Colonic mucosa (tissue), 4 donors: ENCODE measurements around the gene SYK. TPM values are rescaled to one million over a fixed set of nuclear protein-coding genes. Genes with fewer than 3 reads are reported as not detected.
A peak's percentile ranks its signal among the peaks of the same experiment; 100 is the strongest.

Experiments used
- DNase-seq: peaks from one replicate; pipeline ENCODE4 v3.0.0-alpha.2; 2020
- H3K27ac ChIP-seq: fragments of 200-600 bp; one replicate; pipeline ENCODE4 v1.8.0; 2021
- H3K27me3 ChIP-seq: fragments of 200-600 bp; one replicate; pipeline ENCODE4 v1.8.0; 2021
- H3K36me3 ChIP-seq: fragments of 200-600 bp; one replicate; pipeline ENCODE4 v1.8.0; 2021
- H3K4me1 ChIP-seq: fragments of 200-600 bp; one replicate; pipeline ENCODE4 v1.8.0; 2021; ENCODE audit warnings: mild to moderate bottlenecking
- H3K4me3 ChIP-seq: fragments of 200-600 bp; one replicate; pipeline ENCODE4 v1.8.0; 2021
- H3K9ac ChIP-seq, 2 donors: one replicate each; pipeline ENCODE4 v1.7.0; 2013; ENCODE audit warnings: control low read depth in 2 of 2, low read depth in 2 of 2, low read length in 2 of 2
- H3K9me3 ChIP-seq: fragments of 200-600 bp; one replicate; pipeline ENCODE4 v1.8.0; 2021
- intact Hi-C: fragments of 100-400 bp; cut with DNase I; formaldehyde crosslinking; loops from one replicate; pipeline ENCODE4 v1.14.1; 2022
- total RNA-seq, 2 donors: library from RNA; stranded (reverse); fragmentation: NEBNext Ultra II Directional in 1 of 2; extraction: Animal tissue kit (Norgen Biotek cat#: 25700) in 1 of 2; gene quantifications; one replicate each; pipeline ENCODE4 v1.2.1, GENCODE V29; 2021
- TF ChIP-seq, protein P1 (sequence below): fragments of 200-600 bp; IDR thresholded peaks from one replicate; pipeline ENCODE4 v1.8.0; 2022; ENCODE audit warnings: antibody characterized with exemption, mild to moderate bottlenecking
- donor health status: healthy.
- donor health status: DM: no; HTN: no; CAD: no.
- donor health status: DM: no; HTN: no; CAD: no.

SYK gene
- total RNA-seq, 2 donors from 2014 or later = 58.1 to 92.6 TPM

- Histone ChIP-seq H3K27me3 (no peaks in the 10 kb centered on the region), H3K4me1 (no peaks in the 10 kb centered on the region), H3K36me3 (no peaks in the 10 kb centered on the region), H3K4me3 (no peak overlapping the region), H3K9ac (no peak overlapping the region), H3K9me3 (no peaks in the 10 kb centered on the region), H3K27ac (no peak overlapping the region)
- intact Hi-C loops = loop anchor here (5.0 to 10.0 kb wide), 3 partner anchors 643 to 1276 kb away; no protein-coding TSS in a partner anchor
- DNase-seq = peak; percentile 41
- TF ChIP-seq, protein P1, sequence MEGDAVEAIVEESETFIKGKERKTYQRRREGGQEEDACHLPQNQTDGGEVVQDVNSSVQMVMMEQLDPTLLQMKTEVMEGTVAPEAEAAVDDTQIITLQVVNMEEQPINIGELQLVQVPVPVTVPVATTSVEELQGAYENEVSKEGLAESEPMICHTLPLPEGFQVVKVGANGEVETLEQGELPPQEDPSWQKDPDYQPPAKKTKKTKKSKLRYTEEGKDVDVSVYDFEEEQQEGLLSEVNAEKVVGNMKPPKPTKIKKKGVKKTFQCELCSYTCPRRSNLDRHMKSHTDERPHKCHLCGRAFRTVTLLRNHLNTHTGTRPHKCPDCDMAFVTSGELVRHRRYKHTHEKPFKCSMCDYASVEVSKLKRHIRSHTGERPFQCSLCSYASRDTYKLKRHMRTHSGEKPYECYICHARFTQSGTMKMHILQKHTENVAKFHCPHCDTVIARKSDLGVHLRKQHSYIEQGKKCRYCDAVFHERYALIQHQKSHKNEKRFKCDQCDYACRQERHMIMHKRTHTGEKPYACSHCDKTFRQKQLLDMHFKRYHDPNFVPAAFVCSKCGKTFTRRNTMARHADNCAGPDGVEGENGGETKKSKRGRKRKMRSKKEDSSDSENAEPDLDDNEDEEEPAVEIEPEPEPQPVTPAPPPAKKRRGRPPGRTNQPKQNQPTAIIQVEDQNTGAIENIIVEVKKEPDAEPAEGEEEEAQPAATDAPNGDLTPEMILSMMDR = peak; percentile 83
Measured at GRCh38 chr9:90870621-90871326, 69.2 kb downstream of the SYK start.

DNA sequence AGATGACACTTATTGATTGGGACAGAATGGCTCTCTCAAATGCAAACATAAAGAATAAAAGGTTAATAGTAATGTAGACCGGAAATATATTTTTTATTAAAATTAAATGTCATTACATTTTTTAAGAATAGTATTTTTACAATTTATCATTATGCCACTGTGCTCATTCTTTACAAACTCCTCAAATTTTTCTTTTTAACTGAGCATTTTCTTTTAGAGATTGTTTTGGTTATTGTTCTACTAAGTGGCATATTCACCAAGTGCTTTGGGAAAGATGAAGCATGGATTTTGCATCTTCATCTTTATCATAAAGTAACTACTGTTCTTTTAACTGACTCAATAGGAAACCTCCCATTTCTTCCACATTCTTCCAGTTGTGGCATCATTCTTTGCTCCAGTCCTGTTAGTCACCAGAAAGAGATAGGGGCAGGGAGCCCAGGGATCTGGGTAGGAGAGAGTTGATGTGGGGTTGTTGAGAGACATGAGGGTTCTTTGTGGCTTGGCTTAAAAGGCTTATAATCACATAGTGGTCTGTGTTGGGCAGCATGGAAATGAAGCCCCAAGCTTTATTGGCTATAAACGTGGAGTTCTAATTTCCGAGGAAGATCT is 69.8 kb downstream of the SYK start:
- no peak overlapping the region for H3K9ac ChIP-seq
- no peaks in the 10 kb centered on the region for H3K4me1 ChIP-seq
- intact Hi-C loops = loop anchor here (5.0 to 10.0 kb wide), 3 partner anchors 644 to 1277 kb away; no protein-coding TSS in a partner anchor
- H3K27me3 ChIP-seq = no peaks in the 10 kb centered on the region
- no peak overlapping the region for H3K4me3 ChIP-seq
- H3K27ac ChIP-seq = no peak overlapping the region
- no peak for DNase-seq
- H3K9me3 ChIP-seq = no peaks in the 10 kb centered on the region
- TF ChIP-seq, protein P1 = peak; percentile 14
- no peaks in the 10 kb centered on the region for H3K36me3 ChIP-seq

- Histone ChIP-seq H3K9ac (no peak overlapping the region), H3K4me3 (no peak overlapping the region), H3K27me3 (no peaks in the 10 kb centered on the region), H3K9me3 (no peaks in the 10 kb centered on the region), H3K4me1 (no peaks in the 10 kb centered on the region), H3K27ac (no peak overlapping the region), H3K36me3 (no peaks in the 10 kb centered on the region)
- intact Hi-C loops = loop anchor here (5.0 to 10.0 kb wide), 3 partner anchors 646 to 1278 kb away; no protein-coding TSS in a partner anchor
- DNase-seq = no peak
- TF ChIP-seq, protein P1 = no peak
Measured at GRCh38 chr9:90872835-90873294, 71.2 kb downstream of the SYK start.

DNA sequence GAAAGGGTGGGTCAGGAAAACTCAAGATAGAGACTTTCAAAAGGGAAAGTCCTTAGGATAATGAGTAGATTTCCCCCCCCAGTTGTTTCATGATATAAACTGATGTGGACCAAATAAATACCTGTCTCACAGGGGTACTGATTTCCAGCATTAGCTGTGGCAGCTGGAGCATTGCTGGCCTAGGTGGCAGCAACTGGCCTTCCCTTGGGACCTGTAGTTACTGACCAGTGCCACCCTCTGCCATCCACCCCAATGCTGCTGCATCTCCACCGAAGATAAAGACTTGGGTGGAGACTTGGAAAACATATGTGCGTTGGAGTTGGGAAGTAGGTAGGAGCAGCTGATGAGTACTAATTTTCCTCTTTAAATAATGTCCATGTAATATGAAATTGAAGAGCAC is 71.8 kb downstream of the SYK start:
- Histone ChIP-seq H3K27ac (no peak overlapping the region), H3K9me3 (no peaks in the 10 kb centered on the region), H3K27me3 (no peaks in the 10 kb centered on the region), H3K4me1 (no peaks in the 10 kb centered on the region), H3K9ac (no peak overlapping the region), H3K4me3 (no peak overlapping the region), H3K36me3 (no peaks in the 10 kb centered on the region)
- DNase-seq = no peak
- TF ChIP-seq, protein P1 = no peak
- intact Hi-C loops = loop anchor here (5.0 to 10.0 kb wide), 3 partner anchors 646 to 1279 kb away; no protein-coding TSS in a partner anchor

DNA sequence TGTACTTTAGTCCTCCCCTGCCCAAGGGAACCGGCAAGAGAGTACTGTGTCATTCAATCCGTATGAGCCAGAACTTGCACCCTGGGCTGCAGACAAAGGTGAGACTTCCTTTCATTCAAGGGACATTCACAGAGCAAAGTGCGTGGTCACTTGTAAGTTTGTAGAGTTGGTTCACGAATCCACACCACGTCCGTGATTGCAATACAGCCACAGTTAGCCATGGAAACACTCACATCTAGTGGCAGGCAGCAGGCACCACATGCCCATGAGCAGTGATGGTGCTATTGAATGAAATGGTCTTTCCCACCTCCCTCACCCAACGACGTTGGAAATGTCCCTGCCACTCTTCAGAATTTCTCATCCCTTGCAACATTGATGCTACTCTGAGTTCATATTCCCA is 72.6 kb downstream of the SYK start:
- H3K9me3 ChIP-seq = no peaks in the 10 kb centered on the region
- no peaks in the 10 kb centered on the region for H3K36me3 ChIP-seq
- intact Hi-C loops = loop anchor here (5.0 to 10.0 kb wide), 3 partner anchors 647 to 1279 kb away; no protein-coding TSS in a partner anchor

More for the DNA sequence above, 72.6 kb downstream of the SYK start:
- no peak overlapping the region for H3K4me3 ChIP-seq
- no peaks in the 10 kb centered on the region for H3K4me1 ChIP-seq
- no peaks in the 10 kb centered on the region for H3K27me3 ChIP-seq
- TF ChIP-seq, protein P1 = no peak
- DNase-seq = no peak
- no peak overlapping the region for H3K27ac ChIP-seq
- H3K9ac ChIP-seq = no peak overlapping the region
